GM06990 (cell line): ENCODE measurements around the gene ZNF319.

Experiments used
- DNase-seq: peaks from one replicate; pipeline ENCODE4 v3.0.0-alpha.2; 2011; ENCODE audit not compliant: insufficient read length; ENCODE audit errors: extremely low read depth
- H3K27me3 ChIP-seq: replicated peaks from 2 replicates; pipeline ENCODE4 v1.6.0; 2011; ENCODE audit warnings: low read length; ENCODE audit not compliant: control insufficient read depth, insufficient read depth
- H3K36me3 ChIP-seq: 2 replicates; pipeline ENCODE4 v1.5.1; 2011; ENCODE audit warnings: low read length; ENCODE audit not compliant: control insufficient read depth, insufficient read depth
- H3K4me3 ChIP-seq: replicated peaks from 2 replicates; pipeline ENCODE4 v1.5.1; 2011; ENCODE audit warnings: low read depth, mild to moderate bottlenecking, control low read depth, low read length
- TF ChIP-seq, protein P1 (sequence below): IDR thresholded peaks from 2 replicates; pipeline ENCODE4 v1.5.1; 2011; ENCODE audit warnings: low read length, control low read depth, mild to moderate bottlenecking, inconsistent platforms; ENCODE audit not compliant: insufficient read depth, poor library complexity, severe bottlenecking

Gene ZNF319

DNA sequence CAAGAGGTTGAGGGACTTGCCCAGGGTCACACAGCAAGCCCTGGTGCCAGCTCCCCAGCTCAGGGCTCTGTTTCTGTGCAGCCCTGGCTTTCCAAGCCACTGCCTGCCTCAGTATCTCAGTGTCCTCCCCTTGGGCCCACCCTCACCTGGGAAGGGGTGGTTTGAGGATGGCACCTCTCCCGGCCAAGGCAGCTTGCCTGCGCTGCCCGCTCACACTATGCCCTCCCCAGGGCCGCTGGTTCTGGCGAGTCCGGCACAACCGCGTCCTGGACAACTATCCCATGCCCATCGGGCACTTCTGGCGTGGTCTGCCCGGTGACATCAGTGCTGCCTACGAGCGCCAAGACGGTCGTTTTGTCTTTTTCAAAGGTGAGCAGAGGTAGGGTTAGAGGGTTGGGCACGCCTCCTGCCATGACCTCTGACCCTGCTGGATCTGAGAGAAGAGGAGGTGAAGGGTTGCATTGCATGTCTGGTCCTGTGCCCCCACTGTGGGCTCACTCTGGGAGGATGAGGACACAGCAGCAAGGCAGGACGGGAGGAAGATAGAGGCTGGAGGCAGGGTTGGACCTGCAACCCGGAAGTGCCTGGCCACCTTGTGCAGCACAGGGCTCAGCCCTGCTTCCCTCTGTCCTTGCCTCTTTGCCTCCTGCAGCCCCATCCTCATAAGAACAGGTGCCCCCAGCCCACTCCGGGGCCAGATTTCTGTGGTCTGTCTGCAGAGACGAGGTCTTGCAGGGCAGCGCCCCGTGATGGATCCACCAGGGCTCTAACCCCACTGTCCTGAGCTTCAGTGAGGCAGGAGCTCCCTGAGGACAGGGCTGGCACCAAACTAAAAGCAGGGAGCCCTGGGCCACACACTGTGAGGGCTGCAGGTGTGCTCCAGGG lies 41.8 kb upstream of the ZNF319 start:
- no peaks in the 10 kb centered on the region for H3K36me3 ChIP-seq
- no peak overlapping the region for H3K4me3 ChIP-seq
- DNase-seq = no peak
- TF ChIP-seq, protein P1, sequence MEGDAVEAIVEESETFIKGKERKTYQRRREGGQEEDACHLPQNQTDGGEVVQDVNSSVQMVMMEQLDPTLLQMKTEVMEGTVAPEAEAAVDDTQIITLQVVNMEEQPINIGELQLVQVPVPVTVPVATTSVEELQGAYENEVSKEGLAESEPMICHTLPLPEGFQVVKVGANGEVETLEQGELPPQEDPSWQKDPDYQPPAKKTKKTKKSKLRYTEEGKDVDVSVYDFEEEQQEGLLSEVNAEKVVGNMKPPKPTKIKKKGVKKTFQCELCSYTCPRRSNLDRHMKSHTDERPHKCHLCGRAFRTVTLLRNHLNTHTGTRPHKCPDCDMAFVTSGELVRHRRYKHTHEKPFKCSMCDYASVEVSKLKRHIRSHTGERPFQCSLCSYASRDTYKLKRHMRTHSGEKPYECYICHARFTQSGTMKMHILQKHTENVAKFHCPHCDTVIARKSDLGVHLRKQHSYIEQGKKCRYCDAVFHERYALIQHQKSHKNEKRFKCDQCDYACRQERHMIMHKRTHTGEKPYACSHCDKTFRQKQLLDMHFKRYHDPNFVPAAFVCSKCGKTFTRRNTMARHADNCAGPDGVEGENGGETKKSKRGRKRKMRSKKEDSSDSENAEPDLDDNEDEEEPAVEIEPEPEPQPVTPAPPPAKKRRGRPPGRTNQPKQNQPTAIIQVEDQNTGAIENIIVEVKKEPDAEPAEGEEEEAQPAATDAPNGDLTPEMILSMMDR = no peak
- H3K27me3 ChIP-seq = no peaks in the 10 kb centered on the region

GRCh38 chr16:58041628-58041955 lies 41.1 kb upstream of the ZNF319 start:
- no peak overlapping the region for H3K4me3 ChIP-seq
- no peaks in the 10 kb centered on the region for H3K36me3 ChIP-seq
- H3K27me3 ChIP-seq = no peaks in the 10 kb centered on the region
- TF ChIP-seq, protein P1 = no peak
- DNase-seq = no peak

DNA sequence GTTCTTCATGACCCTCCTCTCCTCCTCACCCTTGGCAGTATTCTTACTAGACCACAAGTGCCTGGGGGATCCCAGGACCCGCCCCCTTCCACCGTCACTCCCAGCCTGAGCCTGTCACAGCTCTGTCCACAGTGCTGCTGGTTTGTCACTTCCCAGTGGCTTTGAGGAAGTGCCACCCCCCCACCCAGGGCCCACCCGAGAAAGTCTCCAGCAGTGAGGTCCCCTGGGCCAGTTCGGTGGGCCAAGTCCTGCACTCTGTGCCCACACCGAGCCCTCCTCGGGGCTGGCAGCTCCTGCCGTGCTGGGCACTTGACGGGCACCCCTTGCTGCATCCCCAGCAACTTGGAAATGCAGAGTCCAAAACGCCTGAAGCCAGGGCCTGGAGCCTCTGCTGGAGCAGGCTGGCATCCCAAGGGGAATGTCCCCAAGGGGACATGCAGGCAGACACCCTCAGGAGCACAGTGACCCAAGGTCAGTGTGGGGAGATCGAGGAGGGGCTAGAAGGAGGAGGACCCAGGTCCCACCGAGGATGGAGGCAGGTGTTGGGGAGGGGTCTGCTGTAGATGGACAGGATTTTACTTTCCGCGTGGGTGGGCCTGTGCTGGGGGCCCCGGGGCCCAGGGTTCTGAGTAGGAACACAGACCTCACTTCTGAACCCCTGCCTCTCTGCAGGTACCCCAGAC lies 40.6 kb upstream of the ZNF319 start:
- no peaks in the 10 kb centered on the region for H3K27me3 ChIP-seq
- TF ChIP-seq, protein P1 = no peak
- H3K36me3 ChIP-seq = no peaks in the 10 kb centered on the region
- no peak overlapping the region for H3K4me3 ChIP-seq
- no peak for DNase-seq

DNA sequence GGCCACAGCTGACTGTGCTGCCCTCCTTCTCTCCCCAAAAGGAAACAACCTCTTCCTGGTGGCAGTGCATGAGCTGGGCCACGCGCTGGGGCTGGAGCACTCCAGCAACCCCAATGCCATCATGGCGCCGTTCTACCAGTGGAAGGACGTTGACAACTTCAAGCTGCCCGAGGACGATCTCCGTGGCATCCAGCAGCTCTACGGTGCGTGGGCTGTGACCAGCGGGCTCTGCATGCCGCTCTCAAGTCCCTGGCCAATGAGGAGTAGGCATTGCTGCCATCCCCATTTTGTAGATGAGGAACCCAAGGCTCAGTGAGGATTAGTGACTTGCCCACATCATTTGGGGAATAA lies 40.0 kb upstream of the ZNF319 start:
- H3K4me3 ChIP-seq = no peak overlapping the region
- H3K27me3 ChIP-seq = no peaks in the 10 kb centered on the region
- TF ChIP-seq, protein P1 = no peak
- no peak for DNase-seq
- H3K36me3 ChIP-seq = no peaks in the 10 kb centered on the region

GRCh38 chr16:58039829-58040495 lies 39.5 kb upstream of the ZNF319 start:
- TF ChIP-seq, protein P1 = no peak
- Histone ChIP-seq H3K27me3 (no peaks in the 10 kb centered on the region), H3K36me3 (no peaks in the 10 kb centered on the region), H3K4me3 (no peak overlapping the region)
- DNase-seq = no peak
